MM.1S (cell line): ENCODE results near the gene ABHD16A.

Experiments used
- DNase-seq: peaks from one replicate; pipeline ENCODE4 v3.0.0-alpha.2; 2015
- H2AFZ ChIP-seq: fragments of 300-600 bp; sonication (generic); 2 replicates; pipeline ENCODE4 v1.6.0; 2016; ENCODE audit warnings: antibody characterized with exemption, low read length
- H3F3A ChIP-seq: fragments of 300-600 bp; sonication (generic); 2 replicates; pipeline ENCODE4 v1.6.1; 2016; ENCODE audit warnings: mild to moderate bottlenecking, antibody characterized with exemption, low read length, moderate library complexity, mixed read lengths; ENCODE audit not compliant: insufficient read depth
- H3K27ac ChIP-seq: fragments of 300-600 bp; sonication (generic); 2 replicates; pipeline ENCODE4 v1.5.1; 2016; ENCODE audit warnings: mild to moderate bottlenecking, low read length
- H3K27me3 ChIP-seq: fragments of 300-600 bp; sonication (generic); replicated peaks from 2 replicates; pipeline ENCODE4 v1.6.0; 2016; ENCODE audit warnings: low read length; ENCODE audit not compliant: insufficient read depth
- H3K36me3 ChIP-seq: fragments of 300-600 bp; sonication (generic); replicated peaks from 2 replicates; pipeline ENCODE4 v1.6.1; 2016; ENCODE audit warnings: mild to moderate bottlenecking, low read length, mixed read lengths; ENCODE audit not compliant: insufficient read depth
- H3K4me1 ChIP-seq: fragments of 300-600 bp; sonication (generic); 2 replicates; pipeline ENCODE4 v1.6.1; 2016; ENCODE audit warnings: low read length, mixed read lengths
- H3K4me2 ChIP-seq: fragments of 300-600 bp; sonication (generic); 2 replicates; pipeline ENCODE4 v1.6.0; 2016; ENCODE audit warnings: low read depth, low read length
- H3K4me3 ChIP-seq: fragments of 300-600 bp; sonication (generic); 2 replicates; pipeline ENCODE4 v1.5.1; 2016; ENCODE audit warnings: low read length, mixed read lengths
- H3K79me2 ChIP-seq: fragments of 300-600 bp; sonication (generic); 2 replicates; pipeline ENCODE4 v1.6.1; 2016; ENCODE audit warnings: mixed run types, low read length, mixed read lengths
- H3K9ac ChIP-seq: fragments of 300-600 bp; sonication (generic); 2 replicates; pipeline ENCODE4 v1.6.1; 2016; ENCODE audit warnings: low read length, mixed read lengths
- H3K9me2 ChIP-seq: fragments of 300-600 bp; sonication (generic); replicated peaks from 2 replicates; pipeline ENCODE4 v1.6.1; 2016; ENCODE audit warnings: mild to moderate bottlenecking, low read length, mixed read lengths; ENCODE audit not compliant: insufficient read depth
- H3K9me3 ChIP-seq: fragments of 300-600 bp; sonication (generic); replicated peaks from 2 replicates; pipeline ENCODE4 v1.6.1; 2016; ENCODE audit warnings: mild to moderate bottlenecking, low read length, mixed read lengths; ENCODE audit not compliant: insufficient read depth
- H4K20me1 ChIP-seq: fragments of 300-600 bp; sonication (generic); 2 replicates; pipeline ENCODE4 v1.6.1; 2016; ENCODE audit warnings: mild to moderate bottlenecking, low read length, moderate library complexity, mixed read lengths; ENCODE audit not compliant: insufficient read depth
- CTCF ChIP-seq: fragments of 300-600 bp; sonication (generic); IDR thresholded peaks from 2 replicates; pipeline ENCODE4 v1.5.1; 2016; ENCODE audit warnings: antibody characterized with exemption, low read length, mixed read lengths
- EZH2 ChIP-seq: fragments of 300-600 bp; sonication (generic); optimal IDR thresholded peaks from 2 replicates; pipeline ENCODE3; 2017; ENCODE audit warnings: low read depth, mild to moderate bottlenecking, antibody characterized with exemption, low read length, mixed read lengths
- EZH2phosphoT487 ChIP-seq: fragments of 300-600 bp; sonication (generic); IDR thresholded peaks from 2 replicates; pipeline ENCODE4 v1.6.1; 2018; ENCODE audit warnings: antibody characterized with exemption, low read length

The ABHD16A gene

GRCh38 chr6:31687321-31687720, 15.8 kb downstream of the ABHD16A start:
- H4K20me1 ChIP-seq: no peaks in the 10 kb centered on the region
- TF ChIP-seq CTCF (no peak), EZH2phosphoT487 (no peak), EZH2 (no peak)
- no peak overlapping the region for H3K27ac ChIP-seq
- no peaks in the 10 kb centered on the region for H3K27me3 ChIP-seq
- H3K9me2 ChIP-seq: no peaks in the 10 kb centered on the region
- H3F3A ChIP-seq: no peaks in the 10 kb centered on the region
- no peaks in the 10 kb centered on the region for H3K4me1 ChIP-seq
- DNase-seq: no peak
- H3K4me3 ChIP-seq: no peak overlapping the region
- H3K36me3 ChIP-seq: no peaks in the 10 kb centered on the region
- no peak overlapping the region for H3K4me2 ChIP-seq
- H3K9ac ChIP-seq: no peak overlapping the region
- no peak overlapping the region for H2AFZ ChIP-seq
- no peaks in the 10 kb centered on the region for H3K79me2 ChIP-seq
- no peaks in the 10 kb centered on the region for H3K9me3 ChIP-seq

GRCh38 chr6:31686483-31686882, 16.6 kb downstream of the ABHD16A start:
- no peak overlapping the region for H3K27ac ChIP-seq
- no peaks in the 10 kb centered on the region for H3K79me2 ChIP-seq
- H3K27me3 ChIP-seq: no peaks in the 10 kb centered on the region
- no peak for TF ChIP-seq CTCF
- TF ChIP-seq EZH2phosphoT487: no peak
- H3K4me2 ChIP-seq: no peak overlapping the region
- H3K4me1 ChIP-seq: no peaks in the 10 kb centered on the region
- no peaks in the 10 kb centered on the region for H3K9me2 ChIP-seq
- H3K9me3 ChIP-seq: no peaks in the 10 kb centered on the region
- DNase-seq: no peak
- no peak overlapping the region for H3K4me3 ChIP-seq
- H2AFZ ChIP-seq: no peak overlapping the region
- H3K36me3 ChIP-seq: no peaks in the 10 kb centered on the region
- no peak overlapping the region for H3K9ac ChIP-seq
- no peaks in the 10 kb centered on the region for H4K20me1 ChIP-seq
- no peaks in the 10 kb centered on the region for H3F3A ChIP-seq

GRCh38 chr6:31683591-31683990, 19.5 kb downstream of the ABHD16A start:
- Histone ChIP-seq H3K4me2 (no peak overlapping the region), H3K9me3 (no peaks in the 10 kb centered on the region)

More at GRCh38 chr6:31683591-31683990, 19.5 kb downstream of the ABHD16A start:
- TF ChIP-seq EZH2phosphoT487 (no peak), CTCF (no peak), EZH2 (no peak)
- Histone ChIP-seq H3F3A (no peaks in the 10 kb centered on the region), H3K79me2 (no peaks in the 10 kb centered on the region), H2AFZ (no peak overlapping the region), H4K20me1 (no peaks in the 10 kb centered on the region), H3K4me3 (no peak overlapping the region), H3K9me2 (no peaks in the 10 kb centered on the region), H3K4me1 (no peaks in the 10 kb centered on the region; the same call in 1 of the 2 replicates), H3K36me3 (no peaks in the 10 kb centered on the region), H3K27me3 (no peaks in the 10 kb centered on the region), H3K27ac (no peak overlapping the region), H3K9ac (no peak overlapping the region)
- DNase-seq: no peak
